HepG2 (cell line): ENCODE measurements around the gene NIPAL3. TPM values are rescaled to one million over a fixed set of nuclear protein-coding genes. Genes with fewer than 3 reads are reported as not detected.

Experiments used
- BRF2 ChIP-seq: sonication (generic); formaldehyde crosslinking; IDR thresholded peaks from 2 replicates; pipeline ENCODE4 v1.8.1; 2022; ENCODE audit warnings: mild to moderate bottlenecking, missing genetic modification reagents
- GABPB1 ChIP-seq: IDR thresholded peaks from 2 replicates; pipeline ENCODE4 v1.6.1; 2016; ENCODE audit warnings: mild to moderate bottlenecking, missing genetic modification reagents, moderate library complexity, missing compliant biosample characterization
- GRHL1 ChIP-seq: sonication (generic); formaldehyde crosslinking; conservative IDR thresholded peaks from 2 replicates; pipeline ENCODE4 v1.8.0; 2022; ENCODE audit warnings: missing genetic modification reagents
- HHEX ChIP-seq: IDR thresholded peaks from 2 replicates; pipeline ENCODE4 v1.6.1; 2016; ENCODE audit warnings: control low read depth
- HOXA7 ChIP-seq: sonication (generic); formaldehyde crosslinking; IDR thresholded peaks from 2 replicates; pipeline ENCODE4 v1.8.1; 2022; ENCODE audit warnings: mild to moderate bottlenecking, missing genetic modification reagents, moderate library complexity
- JUND ChIP-seq: sonication (generic); formaldehyde crosslinking; IDR thresholded peaks from 2 replicates; pipeline ENCODE4 v1.8.0; 2022; ENCODE audit warnings: mild to moderate bottlenecking, missing genetic modification reagents
- KMT2B ChIP-seq: IDR thresholded peaks from 2 replicates; pipeline ENCODE4 v1.6.1; 2016; ENCODE audit warnings: missing genetic modification reagents, missing compliant biosample characterization
- PHF21A ChIP-seq: sonication (generic); formaldehyde crosslinking; IDR thresholded peaks from 2 replicates; pipeline ENCODE4 v1.5.0; 2020; ENCODE audit warnings: mild to moderate bottlenecking, missing genetic modification reagents
- RFX1 ChIP-seq: fragments of 450-650 bp; IDR thresholded peaks from 2 replicates; pipeline ENCODE4 v1.6.1; 2017
- RFX5 ChIP-seq: IDR thresholded peaks from 2 replicates; pipeline ENCODE4 v1.6.1; 2011; ENCODE audit warnings: low read depth, low read length, improper control_type of control experiment
- SP2 ChIP-seq: sonication (generic); formaldehyde crosslinking; IDR thresholded peaks from 2 replicates; pipeline ENCODE4 v1.5.1; 2020; ENCODE audit warnings: mild to moderate bottlenecking, missing genetic modification reagents
- YEATS2 ChIP-seq: sonication (generic); formaldehyde crosslinking; IDR thresholded peaks from 2 replicates; pipeline ENCODE4 v1.4.0; 2020; ENCODE audit warnings: missing genetic modification reagents, borderline replicate concordance
- ZFY ChIP-seq: sonication (generic); formaldehyde crosslinking; IDR thresholded peaks from 2 replicates; pipeline ENCODE4 v1.4.0; 2020; ENCODE audit warnings: missing genetic modification reagents
- ZNF274 ChIP-seq: sonication (generic); formaldehyde crosslinking; IDR thresholded peaks from 2 replicates; pipeline ENCODE4 v1.5.1; 2020; ENCODE audit warnings: mild to moderate bottlenecking, missing genetic modification reagents
- ZNF335 ChIP-seq: sonication (generic); formaldehyde crosslinking; IDR thresholded peaks from 2 replicates; pipeline ENCODE4 v1.4.0; 2020; ENCODE audit warnings: missing genetic modification reagents
- ZNF770 ChIP-seq: sonication (generic); formaldehyde crosslinking; IDR thresholded peaks from 2 replicates; pipeline ENCODE4 v1.5.0; 2020; ENCODE audit warnings: mild to moderate bottlenecking, missing genetic modification reagents
- ZNF816 ChIP-seq: sonication (generic); formaldehyde crosslinking; IDR thresholded peaks from 2 replicates; pipeline ENCODE4 v1.8.0; 2022; ENCODE audit warnings: missing genetic modification reagents, mild to moderate bottlenecking, borderline replicate concordance
- polyA plus RNA-seq, 8 experiments: library from polyadenylated mRNA; depleted of rRNA in 3 of 8; stranded (reverse) in 7 of 8; unstranded in 1 of 8; fragments of >200 nt; fragmentation: Illumina TruSeq in 4 of 8; extraction: Trizol in 4 of 8; gene quantifications; 2 replicates each; pipeline versions ENCODE4 v1.2.1 to v1.2.3, GENCODE V29; 2011 to 2016; ENCODE audit warnings: low read depth in 4 of 8, missing spikeins in 1 of 8, mixed read lengths in 1 of 8; ENCODE audit not compliant: insufficient read depth in 1 of 8
- total RNA-seq, 5 experiments: library from RNA; depleted of rRNA; stranded (reverse); fragments of >200 nt; fragmentation: Illumina TruSeq; extraction: Trizol; gene quantifications; 2 replicates each; pipeline ENCODE4 v1.2.3, GENCODE V29; 2016; ENCODE audit warnings: low read depth in 1 of 5
- TF ChIP-seq, protein P1 (sequence below): IDR thresholded peaks from 2 replicates; pipeline ENCODE4 v1.6.1; 2016; ENCODE audit warnings: low read depth
- TF ChIP-seq, protein P2 (sequence below): sonication (generic); formaldehyde crosslinking; IDR thresholded peaks from 2 replicates; pipeline ENCODE4 v1.5.0; 2020; ENCODE audit warnings: missing genetic modification reagents

NIPAL3 gene
- total and polyA plus RNA-seq, 2 of the 13 experiments (the other 11 are each of a cell fraction or from before 2014, with no cell fraction given) = 5.6 to 8.6 TPM

DNA sequence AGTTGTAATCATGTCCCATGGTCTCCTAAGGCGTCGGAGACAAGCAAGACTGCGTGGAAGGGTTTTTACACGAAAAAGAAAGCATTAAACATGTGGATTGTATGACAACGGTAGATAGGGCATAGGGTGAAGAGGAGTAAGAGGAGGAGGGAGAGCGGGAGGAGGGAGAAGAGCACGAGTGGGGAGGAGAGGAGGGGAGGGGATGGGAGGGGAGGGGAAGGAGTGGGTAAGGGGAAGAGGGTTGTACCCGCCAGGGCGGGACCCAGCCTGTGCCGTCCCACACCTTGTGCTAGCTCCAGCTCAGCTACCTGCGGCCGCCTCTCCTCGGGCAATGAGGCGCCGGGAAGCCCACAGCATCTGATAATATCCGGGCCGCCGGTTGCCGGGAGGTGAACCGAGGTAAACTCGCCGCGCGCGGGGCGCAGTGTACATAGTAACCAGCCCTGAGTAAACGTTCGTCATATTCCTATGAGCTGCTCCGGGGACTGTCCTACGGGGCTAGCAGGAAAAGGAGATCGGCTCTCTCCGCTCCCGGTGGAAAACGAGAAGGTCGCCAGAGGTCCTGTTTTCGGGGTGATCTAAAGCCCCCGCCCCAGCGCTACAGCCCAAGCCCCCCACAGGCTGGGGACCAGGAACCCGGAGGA is 86.6 kb downstream of the NIPAL3 start (continued):
- TF ChIP-seq GRHL1 (CRISPR knock-in tag) = no peak
- TF ChIP-seq, protein P1, sequence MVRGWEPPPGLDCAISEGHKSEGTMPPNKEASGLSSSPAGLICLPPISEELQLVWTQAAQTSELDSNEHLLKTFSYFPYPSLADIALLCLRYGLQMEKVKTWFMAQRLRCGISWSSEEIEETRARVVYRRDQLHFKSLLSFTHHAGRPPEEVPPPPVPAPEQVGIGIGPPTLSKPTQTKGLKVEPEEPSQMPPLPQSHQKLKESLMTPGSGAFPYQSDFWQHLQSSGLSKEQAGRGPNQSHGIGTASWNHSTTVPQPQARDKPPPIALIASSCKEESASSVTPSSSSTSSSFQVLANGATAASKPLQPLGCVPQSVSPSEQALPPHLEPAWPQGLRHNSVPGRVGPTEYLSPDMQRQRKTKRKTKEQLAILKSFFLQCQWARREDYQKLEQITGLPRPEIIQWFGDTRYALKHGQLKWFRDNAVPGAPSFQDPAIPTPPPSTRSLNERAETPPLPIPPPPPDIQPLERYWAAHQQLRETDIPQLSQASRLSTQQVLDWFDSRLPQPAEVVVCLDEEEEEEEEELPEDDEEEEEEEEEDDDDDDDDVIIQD (CRISPR knock-in tag) = no peak
- TF ChIP-seq RFX1 = peak; percentile 60
- no peak for TF ChIP-seq BRF2 (CRISPR knock-in tag)
- TF ChIP-seq GABPB1 (CRISPR knock-in tag) = peak; percentile 47; the same call in 1 of the 2 replicates
- TF ChIP-seq PHF21A (CRISPR knock-in tag) = peak; percentile 67
- TF ChIP-seq, protein P2, sequence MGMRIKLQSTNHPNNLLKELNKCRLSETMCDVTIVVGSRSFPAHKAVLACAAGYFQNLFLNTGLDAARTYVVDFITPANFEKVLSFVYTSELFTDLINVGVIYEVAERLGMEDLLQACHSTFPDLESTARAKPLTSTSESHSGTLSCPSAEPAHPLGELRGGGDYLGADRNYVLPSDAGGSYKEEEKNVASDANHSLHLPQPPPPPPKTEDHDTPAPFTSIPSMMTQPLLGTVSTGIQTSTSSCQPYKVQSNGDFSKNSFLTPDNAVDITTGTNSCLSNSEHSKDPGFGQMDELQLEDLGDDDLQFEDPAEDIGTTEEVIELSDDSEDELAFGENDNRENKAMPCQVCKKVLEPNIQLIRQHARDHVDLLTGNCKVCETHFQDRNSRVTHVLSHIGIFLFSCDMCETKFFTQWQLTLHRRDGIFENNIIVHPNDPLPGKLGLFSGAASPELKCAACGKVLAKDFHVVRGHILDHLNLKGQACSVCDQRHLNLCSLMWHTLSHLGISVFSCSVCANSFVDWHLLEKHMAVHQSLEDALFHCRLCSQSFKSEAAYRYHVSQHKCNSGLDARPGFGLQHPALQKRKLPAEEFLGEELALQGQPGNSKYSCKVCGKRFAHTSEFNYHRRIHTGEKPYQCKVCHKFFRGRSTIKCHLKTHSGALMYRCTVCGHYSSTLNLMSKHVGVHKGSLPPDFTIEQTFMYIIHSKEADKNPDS (CRISPR knock-in tag) = no peak
- TF ChIP-seq ZNF816 (CRISPR knock-in tag) = no peak; the same call in 1 of the 2 replicates
- TF ChIP-seq RFX5 = peak; percentile 91
- 0 out of 2 replicates have a peak, but pooled peaks have one; percentile 63 for TF ChIP-seq KMT2B (CRISPR knock-in tag)
- TF ChIP-seq YEATS2 (CRISPR knock-in tag) = peak; percentile 34; the same call in 1 of the 2 replicates
- no peak for TF ChIP-seq ZNF770 (CRISPR knock-in tag)
- no peak for TF ChIP-seq SP2 (CRISPR knock-in tag)
- TF ChIP-seq ZNF335 (CRISPR knock-in tag) = no peak
- TF ChIP-seq HHEX = no peak
- no peak for TF ChIP-seq JUND (CRISPR knock-in tag)
- TF ChIP-seq ZNF274 (CRISPR knock-in tag) = no peak
- no peak for TF ChIP-seq HOXA7 (CRISPR knock-in tag)
- no peak; the same call in 1 of the 2 replicates for TF ChIP-seq ZFY (CRISPR knock-in tag)
